GM13977 (cell line): ENCODE measurements around the gene CNDP1.

Experiments used
- DNase-seq: peaks from one replicate; pipeline ENCODE4 v3.0.0; 2012; ENCODE audit warnings: low spot score
- CTCF ChIP-seq: IDR thresholded peaks from 2 replicates; pipeline ENCODE4 v1.5.1; 2012; ENCODE audit warnings: mild to moderate bottlenecking, control low read depth; ENCODE audit not compliant: insufficient read depth; ENCODE audit errors: extremely low read depth, missing control alignments
- in situ Hi-C: fragments of 300-500 bp; cut with MboI; formaldehyde crosslinking; loops from one replicate; pipeline ENCODE4 v1.12.0; 2022; ENCODE audit warnings: low sequenced_read_pairs, low pct_unique_long_range_greater_than_20kb, mixed read lengths, inconsistent platforms; ENCODE audit not compliant: unreplicated experiment

CNDP1 gene, protein sequence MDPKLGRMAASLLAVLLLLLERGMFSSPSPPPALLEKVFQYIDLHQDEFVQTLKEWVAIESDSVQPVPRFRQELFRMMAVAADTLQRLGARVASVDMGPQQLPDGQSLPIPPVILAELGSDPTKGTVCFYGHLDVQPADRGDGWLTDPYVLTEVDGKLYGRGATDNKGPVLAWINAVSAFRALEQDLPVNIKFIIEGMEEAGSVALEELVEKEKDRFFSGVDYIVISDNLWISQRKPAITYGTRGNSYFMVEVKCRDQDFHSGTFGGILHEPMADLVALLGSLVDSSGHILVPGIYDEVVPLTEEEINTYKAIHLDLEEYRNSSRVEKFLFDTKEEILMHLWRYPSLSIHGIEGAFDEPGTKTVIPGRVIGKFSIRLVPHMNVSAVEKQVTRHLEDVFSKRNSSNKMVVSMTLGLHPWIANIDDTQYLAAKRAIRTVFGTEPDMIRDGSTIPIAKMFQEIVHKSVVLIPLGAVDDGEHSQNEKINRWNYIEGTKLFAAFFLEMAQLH

GRCh38 chr18:74534150-74534969 is at the start of gene CNDP1:
CNDP1 (plus strand) TSS chr18:74534500; CDS start chr18:74534668, 168 bp downstream.
- in situ Hi-C loops, result loop anchor here (25.0 kb wide), 1 partner anchor 322 kb away; no protein-coding TSS in a partner anchor
- no peak for TF ChIP-seq CTCF

DNA sequence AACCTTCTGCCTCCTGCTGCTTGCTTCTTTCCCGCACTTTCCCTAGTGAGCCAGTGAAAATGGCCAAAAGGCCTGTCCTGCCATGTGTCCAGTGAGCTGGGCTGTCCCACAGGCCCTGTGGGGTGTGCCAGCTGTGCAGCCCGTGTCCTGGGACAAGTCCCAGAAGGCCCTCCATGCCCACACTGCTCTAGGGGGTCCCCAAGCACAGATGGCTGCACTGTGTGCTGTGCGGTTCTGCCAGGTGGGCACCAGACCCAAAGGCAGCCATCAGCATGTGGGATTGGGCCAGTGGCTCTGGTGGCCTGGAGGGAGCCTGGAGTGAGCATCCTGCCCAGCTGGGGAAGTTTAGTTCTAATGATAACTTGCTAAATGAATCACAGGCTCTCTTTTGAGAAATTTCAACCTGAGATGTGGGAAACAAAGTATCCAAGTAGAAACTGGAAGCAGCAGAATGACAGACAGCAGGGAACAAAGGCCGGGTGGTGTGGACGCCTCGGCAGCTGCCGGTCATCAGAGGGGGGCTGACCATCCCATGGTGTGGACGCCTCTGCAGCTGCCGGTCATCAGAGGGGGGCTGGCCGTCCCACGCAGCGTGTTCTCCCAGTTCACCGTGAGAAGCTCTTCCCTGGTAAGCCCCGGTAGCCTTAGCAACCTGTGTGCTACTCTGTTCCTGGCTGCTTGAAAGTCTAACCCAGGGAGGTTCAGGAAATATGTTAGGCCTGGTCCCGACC is 48.0 kb upstream of the CNDP1 start:
- in situ Hi-C loops, result no loop called here
- no peak for DNase-seq
- no peak for TF ChIP-seq CTCF

More at GRCh38 chr18:74534150-74534969, at the start of gene CNDP1:
- DNase-seq, result no peak

- no peak for DNase-seq
- in situ Hi-C loops, result no loop called here
- TF ChIP-seq CTCF, result no peak
Observed at GRCh38 chr18:74488354-74488753, 45.9 kb upstream of the CNDP1 start.

DNA sequence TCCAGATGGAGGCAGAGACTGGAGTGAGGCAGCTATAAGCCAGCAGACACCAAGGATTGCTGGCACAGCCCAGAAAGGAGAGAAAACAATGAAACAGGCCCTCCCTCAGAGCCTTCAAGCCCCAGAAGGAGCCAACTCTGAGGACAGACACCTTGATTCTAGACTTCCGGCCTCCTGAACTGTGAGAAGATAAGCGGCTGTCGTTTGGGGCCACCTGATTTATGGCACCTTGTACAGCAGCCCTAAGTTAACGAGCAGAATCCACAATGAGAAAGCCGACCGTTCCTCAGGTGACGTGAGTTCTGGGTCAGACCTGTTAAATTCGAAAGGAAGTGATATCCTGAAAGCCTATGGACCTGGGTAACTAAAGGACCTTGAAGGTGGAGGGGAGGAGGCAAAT is 45.4 kb upstream of the CNDP1 start:
- in situ Hi-C loops, result no loop called here
- no peak for TF ChIP-seq CTCF
- DNase-seq, result no peak

- in situ Hi-C loops, result loop anchor here (10.0 kb wide), 1 partner anchor 135 kb away; no protein-coding TSS in a partner anchor
- TF ChIP-seq CTCF, result no peak
- DNase-seq, result no peak
Observed at GRCh38 chr18:74489676-74490075, 44.6 kb upstream of the CNDP1 start.

DNA sequence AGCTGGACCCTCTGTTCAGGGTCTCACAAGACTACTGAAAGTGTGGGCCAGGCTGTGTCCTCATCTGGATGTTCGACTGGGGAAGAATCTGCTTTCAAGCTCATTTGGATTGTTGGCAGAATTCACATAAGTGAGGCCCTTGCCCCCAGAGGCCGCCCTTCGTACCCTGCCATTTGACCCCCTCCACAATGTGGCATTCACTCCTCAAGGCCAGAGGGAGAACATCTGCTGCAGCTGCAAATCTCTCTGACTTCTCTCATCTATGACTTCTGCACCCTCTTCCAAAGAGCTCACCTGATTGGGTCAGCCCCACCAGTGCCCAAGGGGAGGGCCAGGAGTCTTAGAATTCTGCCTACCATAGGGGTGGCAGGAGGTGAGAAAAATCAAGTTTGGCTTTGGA is 42.0 kb upstream of the CNDP1 start:
- in situ Hi-C loops, result loop anchor here (10.0 kb wide), 1 partner anchor 137 kb away; no protein-coding TSS in a partner anchor
- no peak for TF ChIP-seq CTCF
- no peak for DNase-seq
